NCI-H510A (cell line): Measurements from ENCODE around the gene ACP6.

Experiments
- DNase-seq: peaks from one replicate; lab custom pipeline; 2025; lab: John Stamatoyannopoulos, UW

Gene ACP6

GRCh38 chr1:147651466-147651865 is 18.9 kb downstream of the ACP6 start:
- DNase-seq: no peak

DNA sequence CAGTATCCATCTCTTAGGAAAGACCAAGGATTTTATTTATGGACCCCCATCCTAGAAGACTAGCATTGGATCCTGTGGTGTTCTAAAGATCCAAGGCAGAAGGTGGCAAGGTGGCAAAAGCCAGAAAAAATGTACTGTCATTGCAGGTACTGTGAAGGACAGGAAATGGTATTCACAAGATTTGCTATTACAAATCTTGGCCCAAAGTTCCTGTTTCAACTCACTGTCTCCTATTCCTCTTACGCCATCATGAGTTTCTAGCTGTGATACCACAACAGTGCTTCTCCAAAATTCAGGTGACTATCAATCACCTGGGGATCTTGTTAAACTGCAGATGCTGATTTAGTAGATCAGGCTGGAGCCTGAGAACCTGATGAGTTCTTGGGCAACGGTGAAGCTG is 21.4 kb downstream of the ACP6 start:
- no peak for DNase-seq

DNA sequence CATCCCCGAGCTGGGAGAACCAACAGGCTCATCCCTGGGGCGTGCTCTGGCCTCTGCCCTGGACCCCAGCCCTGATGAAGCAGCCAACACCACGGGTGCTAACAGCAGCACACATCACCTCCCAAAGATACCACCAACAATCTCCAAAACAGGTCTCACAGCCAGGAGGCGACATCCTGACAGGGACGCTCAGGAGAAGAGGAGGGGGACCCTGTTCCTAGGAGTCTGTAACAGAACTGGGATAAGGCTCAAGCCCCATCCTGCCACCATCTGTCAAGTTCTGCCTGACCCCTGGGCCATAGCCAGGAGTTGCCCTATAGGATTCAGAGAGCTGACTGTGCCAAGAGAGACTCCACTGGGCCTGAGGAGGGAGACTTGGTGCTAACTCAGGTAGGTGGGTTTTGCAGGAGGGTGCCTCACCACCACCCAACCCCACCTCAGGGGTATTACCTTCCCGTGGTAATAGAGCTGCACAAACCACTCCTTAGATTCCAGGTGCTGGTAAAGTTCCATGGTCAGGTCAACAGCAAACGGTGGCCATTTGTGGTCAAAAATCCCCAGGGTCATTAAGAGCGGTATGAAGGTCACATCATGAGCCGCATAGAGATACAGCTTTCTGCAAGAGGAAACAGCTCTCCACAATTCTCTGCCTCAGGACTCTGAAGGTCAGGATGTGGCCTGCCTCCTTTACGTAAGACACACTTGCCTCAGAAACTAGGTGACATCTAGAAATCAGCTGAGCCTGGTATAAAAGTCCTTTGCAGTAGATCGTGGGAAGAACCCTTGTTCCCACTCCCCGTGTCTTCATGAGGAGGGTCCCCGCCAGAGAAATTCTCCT is 22.3 kb downstream of the ACP6 start:
- DNase-seq: no peak

GRCh38 chr1:147643974-147644373 is 26.4 kb downstream of the ACP6 start:
- no peak for DNase-seq

DNA sequence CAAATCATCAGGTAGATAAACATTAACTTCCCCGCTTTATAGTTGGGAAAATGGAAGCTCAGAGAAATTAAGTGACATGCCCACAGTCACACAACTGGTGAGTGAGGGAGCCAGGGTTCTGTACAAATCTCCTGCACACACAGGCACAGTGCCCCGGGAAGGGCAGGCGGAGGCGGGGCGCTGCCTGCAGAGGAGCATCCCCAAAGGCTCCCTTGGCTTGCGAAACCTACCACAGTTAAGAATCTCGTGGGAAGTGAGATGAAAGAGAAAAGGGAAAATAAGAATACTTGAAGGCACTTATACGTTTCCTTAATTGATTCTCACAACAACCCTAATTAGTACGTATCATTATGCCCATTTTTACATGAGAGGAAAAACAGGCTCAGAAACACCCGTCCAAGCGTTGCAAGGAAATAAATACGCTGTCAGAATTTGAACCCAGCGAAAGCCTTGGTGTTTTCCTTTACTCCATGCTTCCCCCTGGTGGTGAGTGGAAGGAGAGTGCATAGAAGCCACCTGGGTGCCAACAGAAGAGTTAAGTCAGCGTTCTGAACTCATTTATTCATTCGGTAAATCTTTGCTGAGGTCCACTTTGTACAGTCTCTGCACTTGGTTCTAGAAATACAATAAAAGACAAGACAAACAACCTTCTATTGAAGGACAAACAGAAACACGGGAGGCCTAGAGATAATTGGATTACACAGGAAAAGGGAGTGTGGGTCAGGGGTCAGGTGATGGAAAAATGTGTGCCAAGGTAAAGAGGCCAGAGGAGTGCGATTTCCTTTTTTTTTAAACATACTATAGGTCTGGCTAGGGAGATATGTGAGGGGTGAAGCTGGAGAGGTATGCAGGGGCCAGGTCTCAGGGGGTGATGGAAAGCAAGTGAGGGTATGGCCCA is 28.4 kb downstream of the ACP6 start:
- DNase-seq: peak; percentile 9

GRCh38 chr1:147641291-147641690 is 29.0 kb downstream of the ACP6 start:
- DNase-seq: no peak

DNA sequence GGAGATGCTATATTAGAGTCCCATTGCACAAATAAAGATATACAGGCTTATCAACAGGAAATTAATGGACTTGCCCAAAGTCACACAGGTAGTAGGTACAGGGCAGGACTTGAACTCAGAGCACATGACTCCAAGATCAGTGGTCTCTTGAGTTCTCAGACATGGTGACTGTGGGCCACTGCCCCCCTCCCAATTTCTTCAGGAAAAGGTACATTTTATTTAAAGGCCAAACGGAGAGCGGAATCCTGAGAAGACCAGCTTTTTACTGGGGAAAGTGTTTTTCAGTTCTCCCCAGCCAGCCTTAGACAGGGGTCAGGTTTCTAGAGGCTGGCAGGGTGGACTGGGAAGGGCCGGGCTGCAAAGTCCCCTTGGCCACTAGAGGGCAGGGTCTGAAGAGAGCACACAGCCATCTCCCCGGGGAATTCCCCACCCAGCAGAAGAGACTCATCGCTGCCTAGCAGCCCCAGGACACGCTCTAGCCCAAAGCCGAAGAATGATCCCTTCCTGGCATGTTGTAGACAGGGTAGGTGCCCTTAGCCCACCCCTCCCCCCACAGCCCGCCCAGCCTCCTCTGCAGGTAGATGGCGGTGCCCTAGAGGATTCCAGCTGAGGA is 29.7 kb downstream of the ACP6 start:
- DNase-seq: peak; percentile 59

DNA sequence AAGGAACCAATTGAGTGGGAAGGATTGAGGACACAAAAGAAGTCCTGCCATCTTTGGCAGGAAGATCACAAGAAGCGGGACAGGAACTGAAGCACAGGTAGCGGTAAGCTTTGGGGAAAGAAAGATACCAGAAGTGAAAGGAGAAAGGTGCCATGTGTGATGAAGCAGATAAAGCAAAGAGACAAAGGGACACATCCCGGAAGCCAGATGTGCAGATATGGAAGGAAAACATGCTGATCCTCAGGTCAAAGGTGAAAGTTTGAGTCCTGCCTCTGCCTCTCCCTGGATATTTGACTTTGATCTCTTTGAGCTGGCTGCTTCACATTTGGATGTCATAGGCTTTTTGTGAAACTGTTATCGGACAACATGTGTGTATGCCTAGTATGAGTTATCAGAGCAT is 34.0 kb downstream of the ACP6 start:
- no peak for DNase-seq

DNA sequence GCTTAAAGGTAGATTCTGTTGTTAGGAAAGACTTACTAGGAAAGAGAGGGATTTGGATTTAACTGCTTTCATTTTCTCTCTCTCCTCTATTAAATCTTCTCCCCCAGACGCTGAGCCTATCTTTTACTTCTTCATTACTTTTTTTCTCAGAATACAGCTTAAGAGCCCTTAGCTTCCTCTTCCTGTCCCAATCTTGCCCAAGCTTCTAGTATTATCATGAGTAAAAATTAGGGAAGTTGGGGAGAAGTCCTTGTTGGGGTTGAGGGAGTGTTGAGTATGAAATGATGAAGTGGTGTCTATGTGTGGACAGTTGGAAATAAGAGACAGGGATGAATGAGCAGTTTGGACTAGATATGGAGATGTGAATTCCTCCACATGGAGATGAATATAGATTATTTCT is 35.0 kb downstream of the ACP6 start:
- no peak for DNase-seq

GRCh38 chr1:147634645-147635044 is 35.7 kb downstream of the ACP6 start:
- no peak for DNase-seq

- no peak for DNase-seq
Measured at GRCh38 chr1:147633759-147634158, 36.6 kb downstream of the ACP6 start.

GRCh38 chr1:147631839-147632238 is 38.5 kb downstream of the ACP6 start:
- no peak for DNase-seq

DNA sequence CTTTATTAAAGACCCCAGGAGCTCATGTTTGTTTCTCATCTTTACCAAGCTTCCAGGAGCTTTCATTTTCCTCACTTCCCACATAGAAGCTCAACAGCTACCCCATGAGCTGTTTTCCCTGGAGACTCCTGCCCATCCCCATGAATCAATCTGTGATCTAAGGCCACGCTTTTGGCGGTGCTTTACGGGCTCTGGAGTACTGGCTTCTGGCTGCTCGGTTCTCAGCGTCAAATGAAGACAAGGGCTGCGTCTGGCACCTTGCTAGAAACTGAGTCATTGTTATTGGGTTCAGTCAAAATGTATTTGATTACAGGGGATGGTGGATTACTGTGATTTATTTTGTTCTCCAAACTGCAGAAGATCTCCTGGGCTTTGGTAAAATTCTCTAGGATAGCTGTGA is 39.9 kb downstream of the ACP6 start:
- no peak for DNase-seq

GRCh38 chr1:147630022-147630421 is 40.3 kb downstream of the ACP6 start:
- DNase-seq: no peak

- DNase-seq: no peak
Measured at GRCh38 chr1:147628441-147628840, 41.9 kb downstream of the ACP6 start.

- peak; percentile 24 for DNase-seq
Measured at GRCh38 chr1:147627435-147628110, 42.8 kb downstream of the ACP6 start.

DNA sequence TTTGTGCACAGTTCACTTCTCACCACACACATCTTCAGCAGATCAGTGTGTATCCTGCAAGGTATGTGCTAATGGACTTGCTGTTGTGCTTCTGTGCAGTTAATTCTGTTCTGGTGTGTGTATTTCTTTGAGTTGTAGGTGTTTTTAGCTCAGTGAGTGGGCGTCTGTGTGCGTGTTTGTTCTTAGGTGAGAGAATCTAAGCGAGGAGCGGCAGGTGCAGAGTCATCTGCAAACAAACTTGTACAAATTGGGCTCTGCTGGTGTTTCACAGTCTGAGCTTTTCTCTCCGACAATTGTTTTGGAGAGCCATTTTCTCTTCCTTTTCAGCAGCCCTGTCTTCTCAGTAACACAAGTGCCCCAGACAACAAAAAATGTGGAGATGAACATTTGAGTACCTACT is 43.6 kb downstream of the ACP6 start:
- DNase-seq: no peak

DNA sequence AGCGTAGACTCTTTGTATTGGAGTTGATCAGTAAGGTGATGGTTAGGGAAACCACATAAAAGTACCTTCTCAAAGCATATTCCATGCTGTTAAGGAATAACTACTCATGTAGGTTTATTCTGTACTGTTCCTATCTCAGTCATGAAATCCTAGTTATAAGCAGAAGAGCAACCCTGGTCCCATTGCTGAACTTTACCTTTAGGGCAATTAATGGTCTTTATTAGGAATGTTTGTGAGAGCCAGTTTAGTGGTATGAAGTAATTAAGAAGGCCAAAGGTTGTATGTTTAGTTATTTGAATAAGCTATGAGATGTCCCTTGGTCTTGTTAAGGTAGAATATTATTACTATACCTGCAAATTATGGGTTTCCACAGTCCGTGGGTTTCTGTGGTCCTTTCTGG is 44.0 kb downstream of the ACP6 start:
- no peak for DNase-seq

DNA sequence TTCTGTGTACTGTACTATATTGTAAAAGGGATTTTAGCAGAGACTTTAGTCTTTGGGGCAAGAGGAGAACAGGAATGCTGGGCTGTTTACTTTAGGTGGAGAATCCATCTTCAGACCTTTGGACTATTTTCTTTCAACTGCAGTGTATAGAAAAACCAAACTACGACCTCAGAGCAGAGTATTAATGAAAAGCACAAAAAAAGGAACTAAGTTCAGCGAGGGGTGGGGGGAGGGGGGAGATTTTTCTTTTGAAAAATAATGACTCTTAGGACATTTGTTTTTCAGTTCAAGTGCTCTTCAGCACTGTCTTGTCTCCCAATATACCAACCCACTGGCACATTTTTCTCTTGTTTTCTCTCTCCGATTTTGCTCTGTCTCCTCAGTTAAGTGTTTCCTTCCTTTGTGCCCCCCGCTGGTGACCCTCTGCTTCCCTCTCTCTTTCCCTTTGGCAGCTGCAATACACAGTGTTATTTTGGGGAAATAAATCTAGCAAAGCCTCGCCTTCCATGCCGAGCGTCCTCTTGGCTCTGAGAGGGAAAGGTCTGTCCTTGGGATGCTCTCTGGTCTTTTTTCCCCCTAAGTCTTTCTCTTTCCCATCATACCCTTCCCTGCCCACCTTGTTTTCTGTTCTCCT is 44.8 kb downstream of the ACP6 start:
- DNase-seq: no peak

- no peak for DNase-seq
Measured at GRCh38 chr1:147624529-147624928, 45.8 kb downstream of the ACP6 start.

DNA sequence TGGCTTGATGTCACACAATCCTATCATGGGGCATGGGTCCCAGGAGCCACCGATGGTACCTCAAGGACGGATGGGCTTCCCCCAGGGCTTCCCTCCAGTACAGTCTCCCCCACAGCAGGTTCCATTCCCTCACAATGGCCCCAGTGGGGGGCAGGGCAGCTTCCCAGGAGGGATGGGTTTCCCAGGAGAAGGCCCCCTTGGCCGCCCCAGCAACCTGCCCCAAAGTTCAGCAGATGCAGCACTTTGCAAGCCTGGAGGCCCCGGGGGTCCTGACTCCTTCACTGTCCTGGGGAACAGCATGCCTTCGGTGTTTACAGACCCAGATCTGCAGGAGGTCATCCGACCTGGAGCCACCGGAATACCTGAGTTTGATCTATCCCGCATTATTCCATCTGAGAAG is 46.3 kb downstream of the ACP6 start:
- no peak for DNase-seq

GRCh38 chr1:147622731-147623130 is 47.6 kb downstream of the ACP6 start:
- DNase-seq: no peak
